HUES6 (cell line): ENCODE results near the gene MRPS22.

Experiments
- H3K27ac ChIP-seq: 2 replicates; pipeline ENCODE4 v1.7.0; 2013; ENCODE audit warnings: low read depth, mild to moderate bottlenecking, low read length, inconsistent platforms
- H3K27me3 ChIP-seq: 2 replicates; pipeline ENCODE4 v1.6.1; 2013; ENCODE audit warnings: low read length; ENCODE audit not compliant: control insufficient read depth, insufficient read depth
- H3K36me3 ChIP-seq: 2 replicates; pipeline ENCODE4 v1.6.1; 2013; ENCODE audit warnings: low read length; ENCODE audit not compliant: control insufficient read depth, insufficient read depth
- H3K4me1 ChIP-seq: 2 replicates; pipeline ENCODE4 v1.6.1; 2013; ENCODE audit warnings: low read length; ENCODE audit not compliant: control insufficient read depth, insufficient read depth
- H3K4me3 ChIP-seq: 2 replicates; pipeline ENCODE4 v1.5.1; 2013; ENCODE audit warnings: low read depth, low read length
- H3K9ac ChIP-seq: one replicate; pipeline ENCODE4 v1.6.1; 2013; ENCODE audit warnings: mild to moderate bottlenecking, low read length
- H3K9me3 ChIP-seq: 2 replicates; pipeline ENCODE4 v1.6.1; 2013; ENCODE audit warnings: low read depth, low read length; ENCODE audit not compliant: control insufficient read depth, insufficient read depth

The MRPS22 gene

GRCh38 chr3:139312416-139312815 lies 31.4 kb upstream of the MRPS22 start:
- Histone ChIP-seq H3K9me3 (no peaks in the 10 kb centered on the region), H3K4me3 (no peak overlapping the region), H3K9ac (no peak overlapping the region), H3K36me3 (no peaks in the 10 kb centered on the region), H3K4me1 (peaks cover 7% of the 10 kb centered on the region; the same call in 1 of the 2 replicates), H3K27ac (no peak overlapping the region), H3K27me3 (no peaks in the 10 kb centered on the region)

GRCh38 chr3:139312959-139313358 lies 30.9 kb upstream of the MRPS22 start:
- no peak overlapping the region for H3K27ac ChIP-seq
- H3K9ac ChIP-seq = no peak overlapping the region
- H3K27me3 ChIP-seq = no peaks in the 10 kb centered on the region
- H3K36me3 ChIP-seq = no peaks in the 10 kb centered on the region
- no peaks in the 10 kb centered on the region for H3K9me3 ChIP-seq
- H3K4me3 ChIP-seq = no peak overlapping the region
- peaks cover 7% of the 10 kb centered on the region; the same call in 1 of the 2 replicates for H3K4me1 ChIP-seq

GRCh38 chr3:139313921-139314320 lies 29.9 kb upstream of the MRPS22 start:
- Histone ChIP-seq H3K27ac (no peak overlapping the region), H3K36me3 (no peaks in the 10 kb centered on the region), H3K4me3 (no peak overlapping the region), H3K9me3 (no peaks in the 10 kb centered on the region), H3K27me3 (no peaks in the 10 kb centered on the region), H3K9ac (no peak overlapping the region), H3K4me1 (peaks cover 5% of the 10 kb centered on the region; the same call in 1 of the 2 replicates)

GRCh38 chr3:139317215-139317614 lies 26.6 kb upstream of the MRPS22 start:
- H3K9ac ChIP-seq = no peak overlapping the region
- H3K27ac ChIP-seq = no peak overlapping the region
- H3K9me3 ChIP-seq = no peaks in the 10 kb centered on the region
- H3K4me1 ChIP-seq = peaks cover 2% of the 10 kb centered on the region; the same call in 1 of the 2 replicates
- H3K27me3 ChIP-seq = no peaks in the 10 kb centered on the region
- H3K4me3 ChIP-seq = no peak overlapping the region
- H3K36me3 ChIP-seq = no peaks in the 10 kb centered on the region

GRCh38 chr3:139317660-139318430 lies 26.0 kb upstream of the MRPS22 start:
- H3K36me3 ChIP-seq = no peaks in the 10 kb centered on the region
- no peaks in the 10 kb centered on the region for H3K27me3 ChIP-seq
- H3K4me3 ChIP-seq = no peak overlapping the region
- no peaks in the 10 kb centered on the region for H3K9me3 ChIP-seq
- H3K9ac ChIP-seq = no peak overlapping the region
- H3K4me1 ChIP-seq = peaks cover 2% of the 10 kb centered on the region; the same call in 1 of the 2 replicates
- no peak overlapping the region for H3K27ac ChIP-seq

- no peaks in the 10 kb centered on the region for H3K27me3 ChIP-seq
- H3K4me1 ChIP-seq = peaks cover under 1% of the 10 kb centered on the region; the same call in 1 of the 2 replicates
- no peaks in the 10 kb centered on the region for H3K36me3 ChIP-seq
- H3K9me3 ChIP-seq = no peaks in the 10 kb centered on the region
- no peak overlapping the region for H3K9ac ChIP-seq
- no peak overlapping the region for H3K27ac ChIP-seq
- no peak overlapping the region for H3K4me3 ChIP-seq
These were observed 25.4 kb upstream of the MRPS22 start for GRCh38 chr3:139318431-139318816.

GRCh38 chr3:139318826-139319225 lies 25.0 kb upstream of the MRPS22 start:
- no peaks in the 10 kb centered on the region for H3K9me3 ChIP-seq
- H3K27me3 ChIP-seq = no peaks in the 10 kb centered on the region
- H3K4me3 ChIP-seq = no peak overlapping the region
- H3K4me1 ChIP-seq = no peaks in the 10 kb centered on the region
- no peak overlapping the region for H3K27ac ChIP-seq
- H3K9ac ChIP-seq = no peak overlapping the region
- H3K36me3 ChIP-seq = no peaks in the 10 kb centered on the region

- Histone ChIP-seq H3K9me3 (no peaks in the 10 kb centered on the region), H3K4me1 (no peaks in the 10 kb centered on the region), H3K27ac (no peak overlapping the region), H3K9ac (no peak overlapping the region), H3K27me3 (no peaks in the 10 kb centered on the region), H3K4me3 (no peak overlapping the region), H3K36me3 (no peaks in the 10 kb centered on the region)
These were observed 24.1 kb upstream of the MRPS22 start for GRCh38 chr3:139319428-139320402.

GRCh38 chr3:139320551-139321309 lies 23.1 kb upstream of the MRPS22 start:
- no peaks in the 10 kb centered on the region for H3K36me3 ChIP-seq
- H3K9ac ChIP-seq = no peak overlapping the region
- no peaks in the 10 kb centered on the region for H3K9me3 ChIP-seq
- H3K4me3 ChIP-seq = no peak overlapping the region
- H3K27me3 ChIP-seq = no peaks in the 10 kb centered on the region
- no peaks in the 10 kb centered on the region for H3K4me1 ChIP-seq
- H3K27ac ChIP-seq = no peak overlapping the region

- Histone ChIP-seq H3K27ac (no peak overlapping the region), H3K4me3 (no peak overlapping the region), H3K36me3 (no peaks in the 10 kb centered on the region), H3K4me1 (no peaks in the 10 kb centered on the region), H3K27me3 (no peaks in the 10 kb centered on the region; the same call in 1 of the 2 replicates), H3K9ac (no peak overlapping the region), H3K9me3 (no peaks in the 10 kb centered on the region)
These were observed 21.5 kb upstream of the MRPS22 start for GRCh38 chr3:139322346-139322745.
